ENCODE data around the gene GSTM5. TPM values are rescaled to one million over a fixed set of nuclear protein-coding genes. Genes with fewer than 3 reads are reported as not detected.

The GSTM5 gene
- total RNA-seq, 6 experiments from 2014 or later: 0.19 to 0.54 (median 0.31) TPM; not detected in 1

DNA sequence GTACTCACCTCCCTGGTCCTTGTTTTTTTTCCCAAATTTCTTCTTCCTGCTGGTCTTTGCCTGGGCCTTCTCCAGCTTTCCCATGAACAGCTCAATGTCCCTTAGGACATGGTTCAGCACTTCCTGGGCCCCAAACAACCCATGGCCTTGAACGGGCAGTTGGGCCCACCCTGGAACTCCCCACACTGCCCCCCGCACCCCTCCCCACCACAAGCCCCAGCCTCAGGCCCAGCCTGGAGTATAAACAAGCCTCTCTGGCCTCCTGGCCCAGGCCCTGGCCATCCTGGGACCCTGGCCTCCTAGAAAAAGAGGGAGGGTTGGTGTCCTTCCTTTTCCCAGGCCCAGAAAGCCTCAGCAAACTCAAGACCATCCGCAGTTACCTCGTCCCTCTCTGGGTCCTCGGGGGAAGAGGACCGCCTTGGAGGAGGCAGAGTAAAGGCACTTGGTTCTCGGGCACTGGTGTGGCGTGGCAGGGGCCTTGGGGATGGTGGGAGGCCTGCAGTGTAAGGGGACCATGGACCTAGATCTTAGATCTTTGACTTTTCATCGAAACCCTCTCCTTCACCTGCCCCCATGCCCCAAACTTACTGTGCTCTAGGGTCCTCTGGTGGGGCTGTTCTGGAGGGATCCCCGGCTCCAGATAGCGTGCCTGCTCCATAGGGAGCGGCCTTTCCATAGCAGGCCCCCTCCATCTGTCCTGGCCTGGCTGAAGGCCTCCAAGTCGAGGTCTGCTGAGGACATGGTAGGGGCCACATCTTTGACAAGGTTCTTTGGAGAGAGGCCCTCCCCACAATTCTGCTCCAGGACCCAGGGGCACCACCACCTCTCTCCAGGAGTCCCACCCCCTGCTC is 46.1 kb downstream of the GSTM5 start:
- 76% methylated on average over 4 of the region's 13 CpGs for WGBS (ENCODE audit: insufficient coverage, low coverage, low lambda C conversion rate, missing lambda C conversion rate)
- no peak overlapping the region for H3K4me3 ChIP-seq
- TF ChIP-seq POLR2A (IDR thresholded peaks at IDR 0.05): no peak
- TF ChIP-seq, protein P1, sequence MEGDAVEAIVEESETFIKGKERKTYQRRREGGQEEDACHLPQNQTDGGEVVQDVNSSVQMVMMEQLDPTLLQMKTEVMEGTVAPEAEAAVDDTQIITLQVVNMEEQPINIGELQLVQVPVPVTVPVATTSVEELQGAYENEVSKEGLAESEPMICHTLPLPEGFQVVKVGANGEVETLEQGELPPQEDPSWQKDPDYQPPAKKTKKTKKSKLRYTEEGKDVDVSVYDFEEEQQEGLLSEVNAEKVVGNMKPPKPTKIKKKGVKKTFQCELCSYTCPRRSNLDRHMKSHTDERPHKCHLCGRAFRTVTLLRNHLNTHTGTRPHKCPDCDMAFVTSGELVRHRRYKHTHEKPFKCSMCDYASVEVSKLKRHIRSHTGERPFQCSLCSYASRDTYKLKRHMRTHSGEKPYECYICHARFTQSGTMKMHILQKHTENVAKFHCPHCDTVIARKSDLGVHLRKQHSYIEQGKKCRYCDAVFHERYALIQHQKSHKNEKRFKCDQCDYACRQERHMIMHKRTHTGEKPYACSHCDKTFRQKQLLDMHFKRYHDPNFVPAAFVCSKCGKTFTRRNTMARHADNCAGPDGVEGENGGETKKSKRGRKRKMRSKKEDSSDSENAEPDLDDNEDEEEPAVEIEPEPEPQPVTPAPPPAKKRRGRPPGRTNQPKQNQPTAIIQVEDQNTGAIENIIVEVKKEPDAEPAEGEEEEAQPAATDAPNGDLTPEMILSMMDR (IDR thresholded peaks at IDR 0.05): no peak

DNA sequence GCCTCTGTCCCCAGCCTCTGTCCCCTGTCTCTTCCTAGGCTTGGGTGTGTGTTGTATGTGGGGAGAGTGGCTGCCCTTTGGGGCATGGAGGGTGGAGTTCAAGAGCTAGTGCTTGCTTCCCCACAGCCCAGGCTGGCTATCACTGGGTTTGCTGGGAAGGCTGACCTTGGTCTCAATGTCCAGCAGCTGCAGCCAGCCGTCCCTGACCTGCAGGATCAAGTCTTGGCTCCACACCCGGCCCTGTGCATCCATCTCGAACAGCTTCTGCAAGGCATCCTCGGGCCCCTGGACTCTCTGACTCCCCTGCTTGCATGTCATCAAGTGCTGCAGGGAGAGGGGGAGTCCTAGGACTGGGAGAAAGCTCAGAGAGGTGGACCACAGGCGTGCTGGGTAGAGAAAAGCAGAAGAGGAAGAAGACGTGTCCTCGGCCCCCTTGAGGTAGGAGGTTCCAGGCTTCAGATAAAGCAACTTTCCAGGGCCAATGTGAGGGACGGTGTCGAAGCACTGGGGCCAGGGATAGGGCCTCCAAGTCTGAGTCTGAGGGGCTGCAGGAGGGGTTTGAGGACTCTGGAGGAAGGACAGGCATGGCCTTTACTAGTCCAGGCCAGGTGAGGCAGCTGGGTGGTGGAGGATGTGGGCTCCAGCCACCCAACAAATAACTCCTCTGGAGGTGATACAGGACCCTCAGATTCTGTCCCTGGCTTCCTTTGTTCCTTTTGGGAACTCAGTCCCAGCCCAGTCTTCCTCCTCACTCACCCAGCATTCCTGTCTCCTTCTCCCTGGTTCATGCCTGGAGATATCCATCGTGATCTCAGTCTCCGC is 47.7 kb downstream of the GSTM5 start:
- no peak overlapping the region for H3K27ac ChIP-seq
- no peaks in the 10 kb centered on the region for H3K27me3 ChIP-seq
- DNase-seq: peak in 1 of 3 donors; percentile 35
- TF ChIP-seq, protein P1 (IDR thresholded peaks at IDR 0.05): no peak
- TF ChIP-seq POLR2A (IDR thresholded peaks at IDR 0.05): no peak
- no peaks in the 10 kb centered on the region for H3K4me1 ChIP-seq
- intact Hi-C loops (cut with DNase I): loop anchor here in 1 of 2 donors (10.0 kb wide), 1 partner anchor 215 kb away; the partner anchor contains the start of gene GNAI3
- WGBS (ENCODE audit: insufficient coverage, low coverage, low lambda C conversion rate, missing lambda C conversion rate): 91% methylated on average over 10 of the region's 11 CpGs
- H3K9me3 ChIP-seq: no peaks in the 10 kb centered on the region
- H3K36me3 ChIP-seq: no peaks in the 10 kb centered on the region
- no peak overlapping the region for H3K4me3 ChIP-seq
- ATAC-seq: no peak

More for the DNA sequence above, 46.1 kb downstream of the GSTM5 start:
- intact Hi-C loops (cut with DNase I): no loop called here
- DNase-seq (peak in 1 of 3 donors; percentile 38), ATAC-seq (no peak)
- Histone ChIP-seq H3K36me3 (no peaks in the 10 kb centered on the region), H3K4me1 (no peaks in the 10 kb centered on the region), H3K27ac (no peak overlapping the region), H3K9me3 (no peaks in the 10 kb centered on the region), H3K27me3 (no peaks in the 10 kb centered on the region)

DNA sequence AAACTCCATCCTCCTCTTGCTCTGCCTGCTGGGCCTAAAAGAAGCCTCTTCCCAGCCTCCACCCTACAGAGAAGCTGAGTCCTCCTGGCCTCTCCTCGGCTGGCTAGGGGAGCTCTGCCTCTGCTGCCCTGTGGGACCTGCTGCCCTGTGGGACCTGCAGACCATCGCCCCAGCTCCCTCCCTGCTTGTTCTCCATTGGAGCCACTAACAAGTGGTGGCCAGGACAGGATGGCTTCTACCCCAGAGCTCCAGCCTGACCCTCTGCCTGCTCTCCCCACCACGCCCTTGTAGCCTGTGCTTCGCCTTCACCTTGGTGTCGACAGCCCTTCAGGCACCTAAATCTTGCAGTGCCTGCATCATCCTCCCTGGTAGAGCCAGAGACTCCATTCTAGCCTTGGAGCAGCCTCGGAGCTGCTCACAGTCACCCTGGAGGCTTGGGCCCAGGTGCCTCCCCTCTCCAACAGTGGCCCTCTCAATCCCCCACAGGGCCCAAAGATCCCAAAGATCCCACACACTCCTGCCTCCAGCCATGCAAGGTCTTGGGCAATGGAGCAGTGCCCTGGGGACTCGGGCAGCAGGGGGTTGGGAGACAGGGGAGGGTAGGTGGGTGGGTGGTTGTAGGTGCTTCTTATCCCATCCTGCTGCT is 48.7 kb downstream of the GSTM5 start:
- 100% methylated on average over 1 of the region's 7 CpGs for WGBS (ENCODE audit: insufficient coverage, low coverage, low lambda C conversion rate, missing lambda C conversion rate)
- Histone ChIP-seq H3K27me3 (no peaks in the 10 kb centered on the region), H3K27ac (no peak overlapping the region), H3K36me3 (no peaks in the 10 kb centered on the region), H3K4me1 (no peaks in the 10 kb centered on the region), H3K4me3 (no peak overlapping the region), H3K9me3 (no peaks in the 10 kb centered on the region)
- DNase-seq (peak in 1 of 3 donors; percentile 31), ATAC-seq (no peak)
- TF ChIP-seq, protein P1 (IDR thresholded peaks at IDR 0.05): no peak
- TF ChIP-seq POLR2A (IDR thresholded peaks at IDR 0.05): no peak
- intact Hi-C loops (cut with DNase I): loop anchor here in 1 of 2 donors (10.0 kb wide), 1 partner anchor 216 kb away; the partner anchor contains the start of gene GNAI3

Data from right lobe of liver (tissue), 6 donors.